DOHH2 (cell line): Measurements from ENCODE around the gene DHDDS.

Source experiments
- H3F3A ChIP-seq: fragments of 200-600 bp; sonication (generic), shearing (Covaris generic); 2 replicates; pipeline ENCODE4 v1.6.0; 2016; ENCODE audit warnings: antibody characterized with exemption, mild to moderate bottlenecking; ENCODE audit not compliant: control insufficient read depth, insufficient read depth
- H3K27ac ChIP-seq: fragments of 200-600 bp; sonication (generic); 2 replicates; pipeline ENCODE4 v1.5.1; 2014; ENCODE audit warnings: low read depth, mild to moderate bottlenecking, low read length, moderate library complexity
- H3K27me3 ChIP-seq: fragments of 200-600 bp; sonication (generic); 2 replicates; pipeline ENCODE4 v1.6.1; 2014; ENCODE audit warnings: mild to moderate bottlenecking, low read length, mixed read lengths; ENCODE audit not compliant: control insufficient read depth
- H3K36me3 ChIP-seq: fragments of 200-600 bp; sonication (generic); 2 replicates; pipeline ENCODE4 v1.6.1; 2014; ENCODE audit warnings: mild to moderate bottlenecking, low read length, moderate library complexity, mixed read lengths; ENCODE audit not compliant: control insufficient read depth
- H3K4me1 ChIP-seq: fragments of 200-600 bp; sonication (generic); 2 replicates; pipeline ENCODE4 v1.6.1; 2014; ENCODE audit warnings: mild to moderate bottlenecking, low read length, mixed read lengths; ENCODE audit not compliant: control insufficient read depth
- H3K4me2 ChIP-seq: fragments of 200-600 bp; sonication (generic); 2 replicates; pipeline ENCODE4 v1.6.0; 2014; ENCODE audit warnings: mild to moderate bottlenecking, low read length, moderate library complexity
- H3K4me3 ChIP-seq: fragments of 200-600 bp; sonication (generic); 2 replicates; pipeline ENCODE4 v1.5.1; 2014; ENCODE audit warnings: mild to moderate bottlenecking, low read length, mixed read lengths
- H3K79me2 ChIP-seq: fragments of 200-600 bp; sonication (generic); 2 replicates; pipeline ENCODE4 v1.6.1; 2014; ENCODE audit warnings: mild to moderate bottlenecking, low read length, mixed read lengths; ENCODE audit not compliant: control insufficient read depth
- H3K9me2 ChIP-seq: fragments of 200-600 bp; sonication (generic); replicated peaks from 2 replicates; pipeline ENCODE4 v1.6.1; 2014; ENCODE audit warnings: mild to moderate bottlenecking, low read length, mixed read lengths; ENCODE audit not compliant: control insufficient read depth
- H3K9me3 ChIP-seq: fragments of 200-600 bp; sonication (generic); 2 replicates; pipeline ENCODE4 v1.6.1; 2014; ENCODE audit warnings: antibody characterized with exemption, low read length, mixed read lengths; ENCODE audit not compliant: control insufficient read depth, insufficient read depth
- H4K20me1 ChIP-seq: fragments of 200-600 bp; sonication (generic); 2 replicates; pipeline ENCODE4 v1.6.0; 2014; ENCODE audit warnings: low read depth, mild to moderate bottlenecking, antibody characterized with exemption, low read length, moderate library complexity; ENCODE audit not compliant: control insufficient read depth, insufficient read depth
- EZH2phosphoT487 ChIP-seq: fragments of 200-600 bp; sonication (generic); IDR thresholded peaks from 2 replicates; pipeline ENCODE4 v1.6.1; 2017; ENCODE audit warnings: borderline replicate concordance, mild to moderate bottlenecking, antibody characterized with exemption, low read length, moderate library complexity, mixed read lengths
- TF ChIP-seq, protein P1 (sequence below): fragments of 200-600 bp; sonication (generic); IDR thresholded peaks from one replicate; pipeline ENCODE4 v1.5.1; 2014; ENCODE audit warnings: antibody characterized with exemption, mild to moderate bottlenecking, low read depth, low read length; ENCODE audit not compliant: poor library complexity, severe bottlenecking

DHDDS gene

DNA sequence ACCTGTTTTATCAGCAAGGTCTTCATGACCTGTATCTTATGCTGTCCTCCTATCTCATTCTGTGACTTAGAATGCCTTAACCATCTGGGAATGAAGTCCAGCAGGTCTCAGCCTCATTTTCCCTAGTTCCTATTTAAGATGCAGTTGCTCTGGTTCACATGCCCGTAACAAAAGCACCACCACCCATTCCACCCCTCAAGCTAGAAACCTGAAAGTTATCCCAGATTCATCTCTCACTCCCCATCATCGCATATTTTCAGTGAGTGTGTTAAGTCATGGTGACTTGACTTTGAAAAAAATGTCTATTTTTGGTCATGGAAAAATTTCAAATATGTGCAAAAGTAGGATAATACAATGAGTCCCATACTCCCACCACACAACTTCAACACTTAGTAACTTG, 51.9 kb downstream of the DHDDS start:
- TF ChIP-seq, protein P1, sequence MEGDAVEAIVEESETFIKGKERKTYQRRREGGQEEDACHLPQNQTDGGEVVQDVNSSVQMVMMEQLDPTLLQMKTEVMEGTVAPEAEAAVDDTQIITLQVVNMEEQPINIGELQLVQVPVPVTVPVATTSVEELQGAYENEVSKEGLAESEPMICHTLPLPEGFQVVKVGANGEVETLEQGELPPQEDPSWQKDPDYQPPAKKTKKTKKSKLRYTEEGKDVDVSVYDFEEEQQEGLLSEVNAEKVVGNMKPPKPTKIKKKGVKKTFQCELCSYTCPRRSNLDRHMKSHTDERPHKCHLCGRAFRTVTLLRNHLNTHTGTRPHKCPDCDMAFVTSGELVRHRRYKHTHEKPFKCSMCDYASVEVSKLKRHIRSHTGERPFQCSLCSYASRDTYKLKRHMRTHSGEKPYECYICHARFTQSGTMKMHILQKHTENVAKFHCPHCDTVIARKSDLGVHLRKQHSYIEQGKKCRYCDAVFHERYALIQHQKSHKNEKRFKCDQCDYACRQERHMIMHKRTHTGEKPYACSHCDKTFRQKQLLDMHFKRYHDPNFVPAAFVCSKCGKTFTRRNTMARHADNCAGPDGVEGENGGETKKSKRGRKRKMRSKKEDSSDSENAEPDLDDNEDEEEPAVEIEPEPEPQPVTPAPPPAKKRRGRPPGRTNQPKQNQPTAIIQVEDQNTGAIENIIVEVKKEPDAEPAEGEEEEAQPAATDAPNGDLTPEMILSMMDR = no peak
- TF ChIP-seq EZH2phosphoT487 = no peak
- Histone ChIP-seq H4K20me1 (no peaks in the 10 kb centered on the region), H3K9me3 (no peaks in the 10 kb centered on the region), H3K79me2 (no peaks in the 10 kb centered on the region), H3F3A (peaks cover 6% of the 10 kb centered on the region), H3K36me3 (no peaks in the 10 kb centered on the region), H3K27ac (no peak overlapping the region), H3K4me1 (no peaks in the 10 kb centered on the region), H3K27me3 (no peaks in the 10 kb centered on the region), H3K9me2 (no peaks in the 10 kb centered on the region), H3K4me2 (no peak overlapping the region), H3K4me3 (no peak overlapping the region)

DNA sequence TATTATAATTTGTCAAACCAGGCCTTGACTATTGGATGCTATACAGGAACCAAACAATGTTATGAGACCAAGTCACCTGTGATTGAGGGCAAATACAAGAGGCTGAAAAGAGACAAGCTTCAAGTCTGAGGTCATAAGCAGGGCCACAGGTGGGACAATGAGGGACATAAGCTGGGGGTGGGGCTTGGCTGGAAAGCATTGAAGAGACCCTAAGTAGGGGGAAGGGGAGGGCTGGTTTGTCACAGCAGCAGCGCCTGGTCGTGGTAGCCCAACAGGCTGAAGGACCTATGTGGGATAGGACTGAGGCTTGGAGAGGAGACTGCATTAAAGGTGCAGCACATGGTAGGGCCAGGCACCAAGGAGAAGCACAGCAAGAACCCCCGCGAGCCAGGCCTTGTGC, 58.0 kb downstream of the DHDDS start:
- TF ChIP-seq, protein P1 = no peak
- no peak for TF ChIP-seq EZH2phosphoT487
- Histone ChIP-seq H3K27me3 (no peaks in the 10 kb centered on the region), H3K9me3 (no peaks in the 10 kb centered on the region), H3K4me1 (peaks cover 9% of the 10 kb centered on the region), H3K4me3 (no peak overlapping the region), H3K9me2 (no peaks in the 10 kb centered on the region), H3K27ac (no peak overlapping the region), H3K79me2 (no peaks in the 10 kb centered on the region), H4K20me1 (no peaks in the 10 kb centered on the region; the same call in 1 of the 2 replicates), H3K36me3 (no peaks in the 10 kb centered on the region), H3F3A (peaks cover 5% of the 10 kb centered on the region; the same call in 1 of the 2 replicates), H3K4me2 (no peak overlapping the region)

DNA sequence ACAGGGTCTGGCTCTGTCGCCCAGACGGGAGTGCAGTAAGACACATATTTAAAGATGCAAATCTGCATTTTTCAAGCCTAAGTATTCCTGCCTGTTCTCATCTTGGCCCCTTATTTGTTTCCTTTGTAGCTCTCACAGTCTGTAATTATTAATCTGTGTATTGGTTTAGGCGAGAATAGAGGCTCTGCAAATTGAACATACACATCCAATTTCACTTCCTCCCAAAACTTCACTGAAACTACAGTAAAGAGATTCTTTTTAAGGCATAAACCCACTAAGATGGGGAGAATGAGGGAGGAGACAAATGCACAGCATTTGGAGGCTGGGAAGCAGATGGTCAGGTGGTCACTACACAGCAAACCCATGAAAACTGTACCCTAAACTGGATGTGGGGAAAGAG, 61.1 kb downstream of the DHDDS start:
- Histone ChIP-seq H3F3A (peaks cover 5% of the 10 kb centered on the region; the same call in 1 of the 2 replicates), H4K20me1 (no peaks in the 10 kb centered on the region; the same call in 1 of the 2 replicates), H3K4me3 (no peak overlapping the region), H3K79me2 (no peaks in the 10 kb centered on the region), H3K27me3 (no peaks in the 10 kb centered on the region), H3K36me3 (no peaks in the 10 kb centered on the region), H3K9me3 (no peaks in the 10 kb centered on the region), H3K27ac (no peak overlapping the region), H3K4me2 (no peak overlapping the region), H3K4me1 (peaks cover 9% of the 10 kb centered on the region), H3K9me2 (no peaks in the 10 kb centered on the region)
- TF ChIP-seq, protein P1 = no peak
- no peak for TF ChIP-seq EZH2phosphoT487
